Activated naive CD4-positive, alpha-beta T cell treated with anti-CD3 and anti-CD28 coated beads, Interleukin-2, amount 50 U/mL, for 24 hours (primary cell): Measurements from ENCODE around the gene URB1.

ENCODE experiments used
- H3K27ac Mint-ChIP-seq: one replicate; pipeline ENCODE4 v1.8.0; 2021; ENCODE audit warnings: mild to moderate bottlenecking, mixed read lengths
- H3K27me3 Mint-ChIP-seq: one replicate; pipeline ENCODE4 v1.8.0; 2021; ENCODE audit warnings: mixed read lengths
- H3K36me3 Mint-ChIP-seq: one replicate; pipeline ENCODE4 v1.8.0; 2021; ENCODE audit warnings: mixed read lengths
- H3K4me1 Mint-ChIP-seq: one replicate; pipeline ENCODE4 v1.8.0; 2021; ENCODE audit warnings: mixed read lengths
- H3K4me3 Mint-ChIP-seq: one replicate; pipeline ENCODE4 v1.8.0; 2021; ENCODE audit warnings: mild to moderate bottlenecking, mixed read lengths
- H3K9me3 Mint-ChIP-seq: one replicate; pipeline ENCODE4 v1.8.0; 2021; ENCODE audit warnings: mixed read lengths

The URB1 gene

GRCh38 chr21:32348604-32349332 is 44.0 kb downstream of the URB1 start:
- Mint-ChIP-seq H3K9me3 (no peaks in the 10 kb centered on the region), H3K36me3 (peaks cover 34% of the 10 kb centered on the region), H3K4me1 (no peaks in the 10 kb centered on the region)

GRCh38 chr21:32347977-32348376 is 44.8 kb downstream of the URB1 start:
- H3K36me3 Mint-ChIP-seq, result peaks cover 40% of the 10 kb centered on the region
- no peaks in the 10 kb centered on the region for H3K4me1 Mint-ChIP-seq
- no peak overlapping the region for H3K4me3 Mint-ChIP-seq
- no peaks in the 10 kb centered on the region for H3K27me3 Mint-ChIP-seq
- no peaks in the 10 kb centered on the region for H3K9me3 Mint-ChIP-seq
- no peak overlapping the region for H3K27ac Mint-ChIP-seq

More at GRCh38 chr21:32348604-32349332, 44.0 kb downstream of the URB1 start:
- H3K27ac Mint-ChIP-seq, result no peak overlapping the region
- no peak overlapping the region for H3K4me3 Mint-ChIP-seq
- no peaks in the 10 kb centered on the region for H3K27me3 Mint-ChIP-seq

- Mint-ChIP-seq H3K27me3 (no peaks in the 10 kb centered on the region), H3K4me3 (no peak overlapping the region), H3K36me3 (peaks cover 40% of the 10 kb centered on the region), H3K9me3 (no peaks in the 10 kb centered on the region), H3K27ac (no peak overlapping the region), H3K4me1 (no peaks in the 10 kb centered on the region)
These were observed 45.5 kb downstream of the URB1 start for GRCh38 chr21:32347351-32347750.

GRCh38 chr21:32346951-32347350 is 45.9 kb downstream of the URB1 start:
- no peak overlapping the region for H3K4me3 Mint-ChIP-seq
- no peaks in the 10 kb centered on the region for H3K27me3 Mint-ChIP-seq
- no peak overlapping the region for H3K27ac Mint-ChIP-seq
- peaks cover 38% of the 10 kb centered on the region for H3K36me3 Mint-ChIP-seq
- H3K4me1 Mint-ChIP-seq, result no peaks in the 10 kb centered on the region
- no peaks in the 10 kb centered on the region for H3K9me3 Mint-ChIP-seq

GRCh38 chr21:32340863-32341848 is 51.7 kb downstream of the URB1 start:
- no peak overlapping the region for H3K27ac Mint-ChIP-seq
- no peaks in the 10 kb centered on the region for H3K9me3 Mint-ChIP-seq
- peaks cover 40% of the 10 kb centered on the region for H3K36me3 Mint-ChIP-seq
- H3K27me3 Mint-ChIP-seq, result no peaks in the 10 kb centered on the region
- H3K4me3 Mint-ChIP-seq, result no peak overlapping the region
- H3K4me1 Mint-ChIP-seq, result no peaks in the 10 kb centered on the region

GRCh38 chr21:32338209-32338921 is 54.4 kb downstream of the URB1 start:
- H3K36me3 Mint-ChIP-seq, result peaks cover 33% of the 10 kb centered on the region
- H3K9me3 Mint-ChIP-seq, result no peaks in the 10 kb centered on the region
- H3K4me3 Mint-ChIP-seq, result no peak overlapping the region
- no peaks in the 10 kb centered on the region for H3K4me1 Mint-ChIP-seq
- no peak overlapping the region for H3K27ac Mint-ChIP-seq
- H3K27me3 Mint-ChIP-seq, result no peaks in the 10 kb centered on the region

- Mint-ChIP-seq H3K27me3 (no peaks in the 10 kb centered on the region), H3K9me3 (no peaks in the 10 kb centered on the region), H3K4me3 (no peak overlapping the region), H3K4me1 (no peaks in the 10 kb centered on the region), H3K27ac (peak overlapping the region; percentile 19), H3K36me3 (peaks cover 36% of the 10 kb centered on the region)
These were observed 55.6 kb downstream of the URB1 start for GRCh38 chr21:32337206-32337605.

- H3K27ac Mint-ChIP-seq, result peak overlapping the region; percentile 19
- no peaks in the 10 kb centered on the region for H3K4me1 Mint-ChIP-seq
- no peak overlapping the region for H3K4me3 Mint-ChIP-seq
- peaks cover 36% of the 10 kb centered on the region for H3K36me3 Mint-ChIP-seq
- H3K9me3 Mint-ChIP-seq, result no peaks in the 10 kb centered on the region
- H3K27me3 Mint-ChIP-seq, result no peaks in the 10 kb centered on the region
These were observed 56.1 kb downstream of the URB1 start for GRCh38 chr21:32336711-32337110.

- no peak overlapping the region for H3K4me3 Mint-ChIP-seq
- H3K27me3 Mint-ChIP-seq, result no peaks in the 10 kb centered on the region
- peaks cover 37% of the 10 kb centered on the region for H3K36me3 Mint-ChIP-seq
- H3K9me3 Mint-ChIP-seq, result no peaks in the 10 kb centered on the region
- H3K27ac Mint-ChIP-seq, result no peak overlapping the region
- H3K4me1 Mint-ChIP-seq, result no peaks in the 10 kb centered on the region
These were observed 56.9 kb downstream of the URB1 start for GRCh38 chr21:32335601-32336575.

GRCh38 chr21:32334980-32335531 is 57.8 kb downstream of the URB1 start:
- Mint-ChIP-seq H3K27ac (no peak overlapping the region), H3K9me3 (no peaks in the 10 kb centered on the region), H3K4me3 (no peak overlapping the region), H3K4me1 (no peaks in the 10 kb centered on the region), H3K36me3 (peaks cover 36% of the 10 kb centered on the region), H3K27me3 (no peaks in the 10 kb centered on the region)

GRCh38 chr21:32333953-32334673 is 58.7 kb downstream of the URB1 start:
- no peak overlapping the region for H3K4me3 Mint-ChIP-seq
- no peak overlapping the region for H3K27ac Mint-ChIP-seq
- no peaks in the 10 kb centered on the region for H3K27me3 Mint-ChIP-seq
- H3K9me3 Mint-ChIP-seq, result no peaks in the 10 kb centered on the region
- H3K4me1 Mint-ChIP-seq, result no peaks in the 10 kb centered on the region
- H3K36me3 Mint-ChIP-seq, result peaks cover 36% of the 10 kb centered on the region

GRCh38 chr21:32332463-32332951 is 60.3 kb downstream of the URB1 start:
- peaks cover 38% of the 10 kb centered on the region for H3K36me3 Mint-ChIP-seq
- no peaks in the 10 kb centered on the region for H3K27me3 Mint-ChIP-seq
- H3K27ac Mint-ChIP-seq, result no peak overlapping the region
- H3K9me3 Mint-ChIP-seq, result no peaks in the 10 kb centered on the region
- no peak overlapping the region for H3K4me3 Mint-ChIP-seq
- no peaks in the 10 kb centered on the region for H3K4me1 Mint-ChIP-seq

GRCh38 chr21:32331444-32332305 is 61.1 kb downstream of the URB1 start:
- Mint-ChIP-seq H3K27ac (no peak overlapping the region), H3K27me3 (no peaks in the 10 kb centered on the region), H3K4me1 (no peaks in the 10 kb centered on the region), H3K36me3 (peaks cover 42% of the 10 kb centered on the region), H3K4me3 (no peak overlapping the region), H3K9me3 (no peaks in the 10 kb centered on the region)
